SJCRH30 (cell line): ENCODE data around the gene SHB. TPM values are rescaled to one million over a fixed set of nuclear protein-coding genes. Genes with fewer than 3 reads are reported as not detected.

ENCODE experiments used
- DNase-seq, 2 experiments: peaks; one replicate each; pipeline ENCODE4 v3.0.0-alpha.2; 2015 to 2020
- H3K27ac ChIP-seq: fragments of 250-450 bp; sonication (Bioruptor Pico); 2 replicates; pipeline ENCODE4 v1.5.1; 2020; ENCODE audit warnings: mild to moderate bottlenecking, moderate library complexity
- H3K27me3 ChIP-seq: fragments of 250-450 bp; sonication (Bioruptor Pico); 2 replicates; pipeline ENCODE4 v1.5.1; 2020; ENCODE audit warnings: mild to moderate bottlenecking, moderate library complexity
- H3K36me3 ChIP-seq: fragments of 250-450 bp; sonication (Bioruptor Pico); 2 replicates; pipeline ENCODE4 v1.5.1; 2020; ENCODE audit warnings: mild to moderate bottlenecking, moderate library complexity
- H3K4me1 ChIP-seq: fragments of 250-450 bp; sonication (Bioruptor Pico); 2 replicates; pipeline ENCODE4 v1.5.1; 2020; ENCODE audit warnings: mild to moderate bottlenecking, moderate library complexity
- H3K4me3 ChIP-seq: fragments of 250-450 bp; sonication (Bioruptor Pico); 2 replicates; pipeline ENCODE4 v1.5.1; 2020; ENCODE audit warnings: mild to moderate bottlenecking, moderate library complexity
- H3K9me3 ChIP-seq: fragments of 250-450 bp; sonication (Bioruptor Pico); replicated peaks from 2 replicates; pipeline ENCODE4 v1.5.1; 2020; ENCODE audit warnings: mild to moderate bottlenecking, moderate library complexity
- total RNA-seq: library from RNA; depleted of rRNA; stranded (reverse); fragments of >200 nt; shearing (Covaris generic); gene quantifications from 2 replicates; pipeline ENCODE4 v1.2.3, GENCODE V29; 2014

The SHB gene
- total RNA-seq, 1 experiment from 2014 or later: 14.9 TPM

DNA sequence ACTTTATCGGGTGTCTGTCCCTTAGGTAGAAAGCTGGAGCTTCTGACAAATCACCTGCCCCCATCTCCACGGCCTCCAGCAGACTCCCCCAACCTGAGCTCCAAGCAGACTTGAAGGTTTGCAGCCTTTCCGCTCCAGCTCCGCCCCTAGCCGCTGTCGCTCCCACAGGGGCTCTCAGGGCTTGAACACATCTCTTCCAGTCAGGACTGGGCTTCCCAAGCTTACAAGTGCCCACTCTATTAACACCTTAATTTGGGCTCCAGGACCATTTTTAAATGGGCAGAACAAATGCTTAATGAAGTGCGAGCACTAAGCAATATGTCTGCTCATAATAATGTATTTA is 147.9 kb downstream of the SHB start:
- no peak for DNase-seq
- Histone ChIP-seq H3K27me3 (no peaks in the 10 kb centered on the region), H3K4me3 (no peak overlapping the region), H3K36me3 (no peaks in the 10 kb centered on the region), H3K4me1 (no peaks in the 10 kb centered on the region), H3K9me3 (no peaks in the 10 kb centered on the region), H3K27ac (no peak overlapping the region)

DNA sequence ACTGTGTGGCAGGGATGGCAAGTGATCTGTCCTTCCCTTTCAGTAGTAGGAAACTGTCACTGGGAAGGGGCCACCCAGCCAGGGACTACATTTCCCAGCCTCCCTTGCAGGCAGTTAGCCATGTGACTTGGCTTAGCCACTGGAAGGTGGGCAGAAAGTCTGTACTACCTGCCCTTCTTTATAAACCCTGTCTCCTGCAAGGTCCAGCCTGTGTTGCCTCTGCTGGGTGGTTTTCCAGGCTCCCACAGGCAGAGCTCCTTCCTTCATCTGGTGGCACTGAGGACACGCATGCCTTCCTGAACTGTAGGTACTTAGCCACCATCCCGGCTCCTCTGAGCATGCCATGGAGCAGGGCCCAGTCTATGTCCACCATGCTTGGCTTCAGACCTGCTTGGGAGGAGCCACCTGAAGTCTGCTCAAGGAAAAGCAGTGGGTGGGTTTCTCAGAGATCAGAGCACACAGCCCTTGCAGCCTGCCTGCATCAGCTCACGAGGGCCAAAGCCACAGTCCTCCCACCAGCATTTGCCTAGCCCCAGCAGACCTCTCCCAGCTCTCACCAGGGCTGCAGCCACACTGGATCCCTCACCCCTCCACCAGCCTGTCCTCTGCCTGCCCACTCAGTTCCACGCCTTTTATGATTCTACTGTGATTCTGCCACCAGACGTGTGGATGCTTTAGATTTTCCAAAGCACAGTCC is 148.4 kb downstream of the SHB start:
- H3K4me1 ChIP-seq: no peaks in the 10 kb centered on the region
- no peaks in the 10 kb centered on the region for H3K9me3 ChIP-seq
- H3K36me3 ChIP-seq: no peaks in the 10 kb centered on the region
- DNase-seq: peak in 1 of 2 experiments; percentile 32
- no peak overlapping the region for H3K4me3 ChIP-seq
- H3K27ac ChIP-seq: no peak overlapping the region
- H3K27me3 ChIP-seq: no peaks in the 10 kb centered on the region

DNA sequence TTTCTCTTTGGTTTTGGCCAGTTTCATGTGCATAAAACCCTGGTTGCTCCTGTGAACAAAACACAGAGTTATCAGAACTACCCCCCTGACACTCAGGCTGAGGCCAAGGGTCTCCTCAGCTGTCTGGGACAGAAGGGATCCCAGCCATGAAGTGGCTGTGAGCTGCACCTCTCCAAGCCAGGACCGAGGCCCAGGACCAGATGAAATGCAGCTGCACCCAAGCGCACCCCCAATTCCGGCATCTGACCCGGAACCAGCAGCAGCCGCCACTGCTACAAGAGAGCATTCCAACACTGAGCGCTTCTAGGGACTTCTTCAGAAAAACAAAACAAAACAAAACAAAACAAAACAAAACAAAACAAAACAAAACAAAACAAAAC is 149.1 kb downstream of the SHB start:
- H3K4me3 ChIP-seq: no peak overlapping the region
- no peaks in the 10 kb centered on the region for H3K4me1 ChIP-seq
- DNase-seq: no peak
- no peaks in the 10 kb centered on the region for H3K27me3 ChIP-seq
- no peaks in the 10 kb centered on the region for H3K9me3 ChIP-seq
- no peak overlapping the region for H3K27ac ChIP-seq
- H3K36me3 ChIP-seq: no peaks in the 10 kb centered on the region

DNA sequence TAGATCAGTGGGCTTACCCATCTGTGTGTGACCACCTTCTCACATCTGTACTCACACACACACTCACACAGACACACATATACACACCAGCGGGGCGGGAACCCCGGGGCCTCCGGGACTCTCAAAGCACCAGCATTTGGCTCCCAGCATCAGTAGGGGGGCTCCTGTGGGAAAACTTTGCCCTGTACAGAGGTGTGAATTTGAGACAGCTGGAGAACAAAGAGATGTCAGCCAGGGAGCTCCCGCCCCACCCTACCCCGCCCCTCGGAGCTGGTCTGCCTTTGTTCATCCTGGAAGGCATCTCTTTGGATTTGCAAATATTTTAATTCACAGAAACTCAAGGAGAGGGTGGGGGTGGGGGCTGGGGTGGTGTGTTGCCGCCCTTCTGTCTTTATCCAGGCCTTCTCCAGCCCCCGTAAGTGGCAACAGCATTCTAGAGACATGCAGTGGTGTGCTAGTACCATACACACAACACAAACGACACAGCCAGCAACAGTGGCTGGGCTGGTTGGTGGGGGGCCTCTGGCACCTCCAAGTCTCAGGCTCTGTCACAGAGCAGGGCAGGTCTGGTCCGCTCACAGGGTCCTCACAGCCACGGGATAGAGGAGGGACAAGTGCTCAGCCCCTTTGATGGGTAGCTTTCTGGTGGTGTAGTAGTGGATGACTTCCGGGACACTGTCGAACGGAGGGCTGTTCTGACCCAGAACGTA is 149.6 kb downstream of the SHB start:
- Histone ChIP-seq H3K27me3 (no peaks in the 10 kb centered on the region), H3K4me1 (no peaks in the 10 kb centered on the region), H3K27ac (no peak overlapping the region), H3K9me3 (no peaks in the 10 kb centered on the region), H3K36me3 (no peaks in the 10 kb centered on the region), H3K4me3 (no peak overlapping the region)
- DNase-seq: no peak

DNA sequence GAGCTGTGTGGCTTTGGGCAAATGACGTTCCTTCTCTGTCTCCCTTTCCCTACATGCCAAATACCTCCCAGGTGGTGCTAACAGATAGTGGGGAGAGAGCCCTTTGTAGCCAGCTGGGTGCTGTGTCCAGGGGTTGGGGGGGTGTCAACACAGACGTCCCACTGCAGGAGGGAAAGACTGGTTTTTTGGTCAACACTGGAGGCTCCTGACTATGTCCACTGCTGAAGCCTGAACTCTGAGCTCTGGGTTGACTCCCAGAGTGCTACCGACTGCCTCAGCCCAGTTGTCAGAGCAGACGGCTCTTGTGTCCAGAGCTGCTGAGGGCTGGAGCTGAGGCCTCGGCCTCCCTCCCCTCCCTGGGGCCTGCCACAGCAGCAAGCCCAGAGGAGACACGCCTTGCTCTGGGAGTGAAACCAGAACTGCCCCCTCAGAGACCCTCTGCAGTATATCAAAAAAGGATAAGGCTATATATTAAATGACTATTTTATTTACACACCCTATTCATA is 150.3 kb downstream of the SHB start:
- H3K4me3 ChIP-seq: no peak overlapping the region
- no peak overlapping the region for H3K27ac ChIP-seq
- H3K36me3 ChIP-seq: no peaks in the 10 kb centered on the region
- no peak for DNase-seq
- no peaks in the 10 kb centered on the region for H3K27me3 ChIP-seq
- H3K4me1 ChIP-seq: no peaks in the 10 kb centered on the region
- H3K9me3 ChIP-seq: no peaks in the 10 kb centered on the region

DNA sequence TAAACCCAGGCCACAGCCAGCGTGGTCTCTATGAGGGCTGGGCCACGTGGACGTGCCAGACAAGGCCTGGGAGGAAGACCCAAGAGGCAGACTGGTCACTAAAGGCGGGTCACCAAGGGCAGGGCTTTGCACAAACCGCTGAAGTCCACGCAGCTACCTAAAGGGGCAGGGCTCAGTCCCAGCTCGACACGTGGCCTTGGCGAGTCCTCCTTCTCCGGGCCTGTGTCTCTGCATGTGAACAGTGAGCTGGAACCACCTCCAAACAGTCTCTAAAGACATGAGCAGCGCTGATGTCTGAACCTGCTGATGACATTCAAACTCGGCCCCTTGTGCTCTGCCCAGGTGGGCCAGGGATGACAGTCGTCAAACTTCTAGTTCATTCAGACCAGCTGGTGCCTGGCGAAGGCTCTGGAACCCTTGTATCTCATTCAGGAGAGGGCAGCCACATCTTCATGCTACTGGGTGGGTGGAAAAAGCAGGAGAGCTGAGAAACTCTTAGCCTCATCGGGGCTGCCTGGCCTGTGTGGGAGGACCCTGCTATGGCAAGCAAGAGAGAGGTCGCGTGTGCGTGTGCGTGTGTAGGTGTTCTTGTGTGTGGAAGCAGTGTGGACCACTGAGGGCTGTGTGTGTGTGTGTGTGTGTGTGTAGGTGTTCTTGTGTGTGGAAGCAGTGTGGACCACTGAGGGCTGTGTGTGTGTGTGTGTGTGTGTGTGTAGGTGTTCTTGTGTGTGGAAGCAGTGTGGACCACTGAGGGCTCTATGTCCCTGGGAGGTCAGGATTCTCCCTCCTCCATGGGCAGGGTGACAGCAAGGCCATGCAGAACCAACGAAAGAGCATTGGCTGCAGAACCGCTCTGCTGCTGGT is 151.0 kb downstream of the SHB start:
- Histone ChIP-seq H3K4me3 (no peak overlapping the region), H3K4me1 (no peaks in the 10 kb centered on the region), H3K9me3 (no peaks in the 10 kb centered on the region), H3K36me3 (no peaks in the 10 kb centered on the region), H3K27ac (no peak overlapping the region), H3K27me3 (no peaks in the 10 kb centered on the region)
- DNase-seq: no peak

DNA sequence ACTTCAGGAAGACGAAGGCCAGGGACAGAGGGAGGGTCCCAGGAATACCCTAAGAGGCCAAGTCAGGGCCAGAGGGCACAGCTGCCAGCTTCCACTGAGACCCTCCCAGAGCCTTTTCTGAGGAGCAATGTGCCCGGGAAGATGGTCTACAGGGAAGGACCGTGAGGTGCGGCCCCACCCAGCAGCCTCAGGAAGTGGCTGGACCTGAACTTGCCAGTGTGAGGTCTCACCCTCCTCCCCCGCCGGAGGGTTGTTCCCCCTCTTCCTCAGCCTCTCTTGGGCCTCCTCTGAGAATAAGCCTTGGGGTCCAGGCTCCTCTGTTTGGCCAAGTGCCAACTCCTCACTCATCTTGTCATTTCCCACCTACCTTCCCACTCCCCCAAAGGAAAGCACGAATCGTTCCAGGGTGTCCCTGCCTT is 151.7 kb downstream of the SHB start:
- H3K4me3 ChIP-seq: no peak overlapping the region
- no peak overlapping the region for H3K27ac ChIP-seq
- DNase-seq: no peak
- no peaks in the 10 kb centered on the region for H3K9me3 ChIP-seq
- H3K27me3 ChIP-seq: no peaks in the 10 kb centered on the region
- H3K36me3 ChIP-seq: no peaks in the 10 kb centered on the region
- no peaks in the 10 kb centered on the region for H3K4me1 ChIP-seq

DNA sequence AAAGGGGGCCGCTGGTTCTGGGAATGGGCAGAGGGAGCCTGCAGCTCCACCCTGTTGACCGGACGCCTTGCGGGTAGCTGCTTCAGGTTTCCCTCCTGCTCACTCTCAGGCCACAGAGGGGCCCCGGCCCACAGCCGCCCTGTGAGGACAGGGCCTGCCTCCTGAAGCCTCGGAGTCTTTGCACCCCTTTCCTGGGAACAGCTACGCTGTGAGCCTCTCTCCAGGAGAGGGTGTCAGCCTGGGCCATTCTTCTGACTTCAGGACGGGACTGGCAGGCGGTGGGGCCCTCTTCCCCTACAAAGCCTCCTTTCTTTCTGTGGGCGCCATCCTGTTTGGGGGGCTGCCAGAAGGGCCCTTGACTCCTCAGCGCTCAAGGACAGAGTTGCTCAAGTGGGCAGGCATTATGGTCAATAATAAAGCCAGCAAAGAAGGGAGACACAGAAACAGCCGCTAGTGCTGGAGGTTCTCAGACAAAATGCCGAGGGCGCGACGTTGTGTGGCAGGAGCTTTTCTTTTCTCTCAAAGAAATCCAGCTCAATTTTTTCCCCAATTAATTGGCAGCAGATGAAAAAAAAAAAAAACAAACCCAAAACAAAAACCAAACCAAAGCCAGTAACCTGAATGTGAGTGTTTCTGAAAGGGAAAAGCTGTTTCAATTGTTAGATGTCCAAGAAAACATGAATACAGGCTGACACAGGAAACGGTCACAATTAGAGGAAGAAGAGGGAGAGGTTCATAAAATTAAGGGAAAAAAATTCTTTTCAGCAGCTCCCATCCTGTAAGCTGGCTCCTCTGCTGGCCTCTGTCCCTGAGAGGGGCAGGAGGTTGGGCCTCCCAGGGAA is 152.3 kb downstream of the SHB start:
- H3K27ac ChIP-seq: no peak overlapping the region

DNA sequence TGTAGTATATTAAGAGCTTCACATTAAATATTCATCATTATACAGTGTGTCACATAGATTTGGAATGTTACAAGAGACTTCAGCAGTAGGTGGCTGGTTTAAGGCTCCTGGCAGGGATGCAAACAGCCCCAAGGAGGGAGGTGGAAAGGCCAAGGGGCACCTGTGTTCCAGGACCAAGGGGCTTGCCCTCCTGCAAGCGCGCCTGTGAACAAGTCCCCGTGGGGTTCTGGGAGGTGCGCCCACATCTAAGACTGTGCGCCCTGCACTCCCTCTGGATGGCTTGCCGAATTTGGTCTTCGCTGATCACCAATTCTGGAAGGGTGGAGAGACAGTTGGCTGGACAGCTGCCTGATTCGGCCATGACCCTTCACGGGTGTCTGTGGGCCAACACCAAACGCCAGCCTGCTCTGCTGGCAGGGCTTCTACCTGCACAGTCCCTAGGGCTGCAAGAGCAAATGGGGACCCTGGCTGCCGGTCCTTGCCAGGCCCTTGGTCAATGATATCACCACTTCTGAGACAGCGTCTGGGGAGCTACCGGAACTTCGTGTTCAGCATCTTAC is 153.0 kb downstream of the SHB start:
- H3K27me3 ChIP-seq: no peaks in the 10 kb centered on the region
- no peak for DNase-seq
- no peaks in the 10 kb centered on the region for H3K9me3 ChIP-seq
- H3K27ac ChIP-seq: no peak overlapping the region
- no peaks in the 10 kb centered on the region for H3K36me3 ChIP-seq
- H3K4me1 ChIP-seq: peaks cover 8% of the 10 kb centered on the region; the same call in 1 of the 2 replicates
- H3K4me3 ChIP-seq: no peak overlapping the region

More for the DNA sequence above, 152.3 kb downstream of the SHB start:
- H3K4me1 ChIP-seq: peaks cover 1% of the 10 kb centered on the region; the same call in 1 of the 2 replicates
- H3K9me3 ChIP-seq: no peaks in the 10 kb centered on the region
- no peaks in the 10 kb centered on the region for H3K27me3 ChIP-seq
- no peaks in the 10 kb centered on the region for H3K36me3 ChIP-seq
- no peak overlapping the region for H3K4me3 ChIP-seq
- no peak for DNase-seq

DNA sequence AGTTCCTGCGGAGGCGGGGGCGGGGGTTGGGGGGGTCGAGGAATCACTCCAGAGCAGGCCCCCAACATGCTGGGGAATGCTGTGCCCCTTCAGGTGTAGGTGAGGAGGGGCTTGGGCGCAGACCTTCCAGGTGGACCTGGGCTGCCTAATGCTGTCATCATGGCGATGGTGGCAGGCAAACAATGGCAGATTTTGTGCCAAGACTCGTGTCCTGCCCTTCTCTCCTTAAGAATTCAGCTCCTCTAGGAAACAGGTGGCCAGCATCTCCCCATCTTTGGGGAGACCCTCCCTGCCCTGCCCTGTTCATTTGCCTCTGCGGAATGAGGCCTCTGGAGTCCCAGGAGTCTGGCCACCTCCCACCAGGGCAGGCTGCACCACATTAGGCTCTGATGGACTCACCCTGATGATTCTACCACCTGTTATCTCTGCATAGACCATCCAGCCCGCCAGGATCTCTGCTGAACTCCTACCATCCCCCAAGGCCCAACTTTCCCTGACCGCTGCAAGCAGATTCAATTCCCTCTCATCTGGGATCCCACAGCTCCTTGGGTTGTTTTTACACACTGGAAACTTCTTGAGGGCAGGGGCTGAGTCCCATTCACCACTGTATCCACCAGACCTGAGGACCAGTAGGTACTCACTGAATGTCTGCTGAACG is 154.2 kb downstream of the SHB start:
- DNase-seq: peak in 1 of 2 experiments; percentile 24
- no peak overlapping the region for H3K27ac ChIP-seq
- no peaks in the 10 kb centered on the region for H3K36me3 ChIP-seq
- peaks cover 8% of the 10 kb centered on the region; the same call in 1 of the 2 replicates for H3K4me1 ChIP-seq
- no peak overlapping the region for H3K4me3 ChIP-seq
- no peaks in the 10 kb centered on the region for H3K27me3 ChIP-seq
- H3K9me3 ChIP-seq: no peaks in the 10 kb centered on the region

DNA sequence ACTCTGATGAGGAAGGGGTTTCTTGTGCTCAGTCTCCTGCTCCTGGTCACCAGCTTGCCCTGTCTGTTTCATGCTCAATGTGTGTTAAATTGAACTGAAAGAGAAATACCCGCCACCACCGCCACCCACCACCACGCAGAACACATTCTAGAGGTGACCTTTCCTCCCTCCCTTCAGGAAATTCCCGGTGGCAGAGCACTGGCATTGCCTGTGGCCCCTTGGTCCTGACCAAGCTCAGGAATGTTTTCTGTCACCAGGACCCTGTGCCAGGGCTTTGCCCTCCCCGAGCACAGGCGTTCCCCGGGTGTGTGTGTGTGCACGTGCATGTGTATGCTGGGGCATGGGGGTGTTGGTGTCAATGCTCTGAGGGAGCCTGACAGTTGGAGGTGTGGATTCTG is 154.9 kb downstream of the SHB start:
- Histone ChIP-seq H3K36me3 (no peaks in the 10 kb centered on the region), H3K4me3 (no peak overlapping the region), H3K27ac (no peak overlapping the region), H3K9me3 (no peaks in the 10 kb centered on the region), H3K27me3 (no peaks in the 10 kb centered on the region), H3K4me1 (peaks cover 8% of the 10 kb centered on the region; the same call in 1 of the 2 replicates)
- DNase-seq: no peak

DNA sequence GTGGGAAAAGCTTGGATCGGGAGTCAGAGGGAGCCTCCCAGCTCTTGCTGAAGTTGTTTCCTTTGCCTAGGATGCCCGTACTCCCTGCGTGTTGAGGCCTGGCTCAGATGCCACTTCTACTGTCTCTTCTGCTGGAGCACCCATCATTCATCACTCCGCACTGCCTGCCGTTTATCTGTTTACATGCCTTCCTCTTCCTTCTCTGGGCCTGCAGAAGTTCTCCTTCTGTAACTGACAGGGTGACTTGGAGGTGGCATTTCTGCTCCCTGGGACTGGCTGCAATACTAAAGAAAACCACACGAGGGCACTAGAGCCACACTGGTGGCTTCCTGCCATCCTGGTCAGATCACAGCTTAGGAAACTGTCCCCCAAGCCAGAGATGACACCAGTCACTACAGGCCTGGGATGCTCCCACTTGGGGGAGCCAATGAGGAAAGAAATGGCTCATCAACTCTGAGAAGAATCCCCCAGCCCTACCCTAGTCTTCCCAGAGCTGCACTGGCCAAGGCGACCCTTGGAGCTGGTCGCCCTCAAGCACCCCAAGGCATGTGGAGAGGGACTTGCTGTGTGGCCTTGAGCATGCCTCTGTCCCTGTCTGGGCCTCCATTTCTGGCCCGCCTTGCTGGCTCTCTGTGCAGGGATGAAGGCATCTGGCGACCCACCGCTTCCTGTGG is 155.4 kb downstream of the SHB start:
- H3K27ac ChIP-seq: no peak overlapping the region
- peak; percentile 82 to 93 for DNase-seq

DNA sequence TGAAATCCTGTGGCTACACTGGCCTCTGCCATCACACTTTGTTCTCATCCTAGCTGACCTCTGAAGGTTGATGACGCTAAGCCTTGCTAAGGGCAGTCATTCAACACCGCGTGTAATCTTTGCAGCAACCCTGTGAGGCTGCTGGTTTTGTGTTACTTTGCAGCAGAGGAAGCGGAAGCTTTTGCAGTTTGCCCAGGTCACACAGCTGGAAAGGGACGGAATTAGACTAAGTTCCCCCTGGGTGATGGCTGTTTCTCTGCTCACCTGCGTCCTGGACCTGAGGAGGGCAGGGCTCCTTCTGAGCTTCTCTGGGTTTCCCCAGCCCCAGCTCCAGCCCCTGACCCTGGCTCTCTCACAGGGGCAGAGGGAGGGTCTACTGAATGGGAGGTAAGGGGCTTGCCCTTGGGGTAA is 157.8 kb downstream of the SHB start:
- no peaks in the 10 kb centered on the region for H3K9me3 ChIP-seq
- H3K4me1 ChIP-seq: peaks cover 8% of the 10 kb centered on the region; the same call in 1 of the 2 replicates
- DNase-seq: peak in 1 of 2 experiments; percentile 55
- H3K4me3 ChIP-seq: no peak overlapping the region
- no peak overlapping the region for H3K27ac ChIP-seq
- no peaks in the 10 kb centered on the region for H3K36me3 ChIP-seq
- no peaks in the 10 kb centered on the region for H3K27me3 ChIP-seq

More for the DNA sequence above, 155.4 kb downstream of the SHB start:
- Histone ChIP-seq H3K36me3 (no peaks in the 10 kb centered on the region), H3K4me1 (peaks cover 8% of the 10 kb centered on the region; the same call in 1 of the 2 replicates), H3K9me3 (no peaks in the 10 kb centered on the region), H3K4me3 (no peak overlapping the region), H3K27me3 (no peaks in the 10 kb centered on the region)
